GM18858 (cell line): ENCODE results near the gene SNCB.

ENCODE experiments used
- ATAC-seq: cut with Tn5 transposase; IDR thresholded peaks from one replicate; pipeline ENCODE4 v1.9.1; 2021; ENCODE audit not compliant: unreplicated experiment

The SNCB gene

DNA sequence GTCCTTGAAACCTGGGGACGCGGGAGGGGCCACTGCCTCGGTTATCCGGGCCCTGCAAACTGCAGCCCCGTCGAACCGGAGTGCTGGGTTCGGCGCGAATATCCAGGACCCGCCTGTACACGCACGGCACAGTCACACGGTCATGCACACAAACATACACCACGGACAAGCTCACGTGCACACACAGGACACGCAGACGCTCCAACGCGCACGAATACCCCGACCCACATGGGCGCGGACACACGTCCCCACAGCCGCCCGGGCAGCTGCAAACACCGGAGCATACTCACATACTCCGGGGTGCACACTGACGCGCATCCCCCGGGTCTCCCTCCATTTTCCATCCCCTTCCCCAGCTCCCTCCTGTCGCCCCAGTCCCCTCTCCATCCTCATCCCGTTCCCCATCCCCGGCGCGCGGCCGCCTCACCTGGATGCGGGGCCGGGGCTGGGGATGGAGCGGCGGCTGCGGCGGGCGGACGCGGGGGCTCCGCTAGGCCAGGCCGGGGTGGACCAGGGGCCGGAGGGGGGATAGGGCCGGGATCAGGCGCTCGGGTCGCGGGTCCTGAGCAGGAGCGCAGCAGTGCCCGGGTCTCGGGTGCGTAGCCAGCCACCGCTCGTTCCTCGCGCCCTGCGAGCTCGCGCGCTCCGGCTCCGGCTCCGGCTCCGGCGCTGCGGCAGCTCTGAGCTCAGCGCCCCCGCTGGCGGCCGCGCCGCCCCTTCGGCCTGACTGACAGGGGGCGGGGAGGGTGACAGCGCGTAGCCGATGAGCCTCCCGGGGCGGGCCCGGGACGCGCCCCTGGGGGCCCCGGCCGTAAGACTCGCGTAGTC, at the start of gene SNCB, which contains the start of gene EIF4E1B:
Gene SNCB (minus strand): TSS at position 682 of the 828 bp plus-strand sequence. CDS start 880 bp downstream, outside the sequence.
Gene EIF4E1B (plus strand): TSS at position 823 of the 828 bp plus-strand sequence. CDS start 12,113 bp downstream, outside the sequence.
- ATAC-seq, result no peak

DNA sequence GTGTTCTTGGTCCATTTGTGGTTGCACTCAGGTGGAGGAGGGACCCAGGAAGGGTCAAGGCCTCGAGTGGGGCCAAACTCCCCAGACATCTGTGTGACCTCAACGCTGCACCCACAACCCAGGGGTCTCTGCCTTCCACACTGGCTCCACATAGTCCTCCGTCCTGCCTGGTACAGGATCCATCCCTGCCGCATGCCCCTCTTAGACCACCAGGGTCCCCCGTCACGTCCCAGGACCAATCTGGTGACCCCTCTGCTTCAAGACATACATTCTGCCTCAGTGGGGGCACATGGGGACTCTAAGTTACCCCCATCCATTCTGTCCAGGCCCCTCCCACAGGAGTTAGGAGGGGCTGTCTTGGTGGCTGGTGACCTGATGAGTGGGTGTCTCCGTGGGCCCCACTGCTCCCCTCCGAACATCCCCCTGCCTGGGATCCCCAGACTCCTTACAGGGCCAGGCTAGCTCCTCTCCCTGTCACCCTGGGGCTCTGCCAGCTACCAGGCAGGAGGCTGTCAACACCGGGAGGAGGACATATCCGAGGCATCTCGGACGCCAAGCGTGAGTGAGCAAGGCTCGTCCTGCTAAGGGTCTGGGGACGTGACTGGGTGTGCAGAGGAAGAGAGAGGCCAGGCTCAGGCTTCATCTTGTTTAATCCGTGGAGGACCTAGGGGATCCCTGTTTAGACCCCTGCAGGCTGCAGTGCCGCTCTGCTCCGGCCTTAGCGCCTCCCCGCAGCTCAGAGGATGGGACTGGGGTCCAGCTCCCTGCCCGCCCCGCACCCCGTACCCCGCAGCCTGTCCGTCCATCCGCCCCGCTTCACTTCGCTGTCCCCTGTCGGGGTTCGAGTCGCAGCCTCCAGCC, 49.3 kb upstream of the SNCB start:
- no peak for ATAC-seq

DNA sequence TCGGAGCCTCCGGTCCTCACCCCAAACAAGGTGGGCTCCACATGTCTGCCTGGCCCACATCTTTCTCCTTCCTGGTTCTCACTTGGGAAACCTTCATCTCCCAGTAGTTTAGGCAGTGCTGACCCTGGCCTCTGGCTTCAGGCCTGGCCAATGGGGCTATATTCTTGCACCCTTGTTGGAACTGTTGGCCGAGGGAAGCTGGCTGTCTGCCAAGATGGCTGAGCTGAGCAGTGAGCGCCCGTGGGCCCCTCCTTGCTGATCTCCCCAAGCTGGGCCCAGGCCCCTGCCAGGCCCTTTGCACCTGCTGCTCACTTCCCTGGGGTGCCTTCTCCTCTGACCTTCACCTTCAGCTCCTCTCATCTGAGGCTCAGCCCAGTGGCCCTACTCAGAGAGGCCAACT, 48.2 kb upstream of the SNCB start:
- ATAC-seq, result no peak

DNA sequence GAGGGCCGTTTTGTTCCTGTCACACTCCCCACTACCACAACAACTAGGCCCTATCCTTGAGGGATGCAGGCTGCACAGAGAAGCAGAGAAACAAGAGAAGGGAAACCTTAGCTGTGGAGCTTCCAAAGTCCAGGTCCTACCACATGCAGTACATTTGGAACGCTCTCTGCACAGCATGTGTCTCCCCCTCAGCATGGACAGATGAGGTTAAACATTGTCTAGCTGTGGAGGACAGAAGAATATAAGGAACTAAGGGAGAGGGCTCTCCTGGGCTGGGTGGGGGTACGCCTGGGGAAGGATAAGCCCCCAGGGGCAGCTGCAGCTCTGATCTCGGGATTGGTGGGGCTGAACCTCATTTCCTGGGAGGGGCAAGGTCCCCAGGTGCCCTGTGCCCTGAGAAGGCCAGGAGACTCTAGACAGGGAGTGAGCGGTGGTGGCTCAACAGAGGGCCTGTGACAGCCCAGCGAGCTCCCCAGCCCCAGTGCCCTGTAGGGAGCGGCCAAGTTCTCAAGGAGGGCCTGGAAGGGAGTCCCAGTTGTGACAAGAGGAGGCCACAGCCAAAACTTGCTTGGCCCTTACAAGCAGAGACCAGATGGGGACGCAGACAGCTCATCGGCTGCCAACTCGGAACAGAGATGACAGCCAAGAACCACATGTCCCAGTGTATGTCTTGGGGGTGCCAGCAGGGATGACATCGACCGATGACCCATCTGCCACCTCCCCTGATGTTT, 47.0 kb upstream of the SNCB start:
- no peak for ATAC-seq

DNA sequence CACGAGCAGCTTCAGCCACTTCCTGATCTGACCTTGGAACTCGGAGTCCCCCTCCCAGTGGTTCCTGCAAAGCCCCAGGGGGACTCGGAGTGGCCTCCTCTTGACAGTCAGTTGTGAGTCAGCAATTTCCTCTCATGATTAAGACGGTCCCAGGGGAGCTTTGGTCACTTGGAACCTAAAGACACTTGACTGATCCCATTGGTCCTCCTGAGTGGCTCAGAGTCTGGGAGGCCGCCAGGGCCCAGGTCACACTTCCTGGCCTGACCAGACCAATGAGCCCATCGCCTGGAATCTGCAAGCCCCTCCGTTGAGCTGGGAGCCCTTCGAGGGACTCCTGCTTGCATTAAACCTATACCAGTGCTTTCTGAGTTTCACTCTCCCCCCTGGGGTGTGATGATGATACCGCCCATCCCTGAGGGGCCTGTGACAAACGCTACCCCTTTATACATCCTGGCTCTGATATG, 46.1 kb upstream of the SNCB start:
- ATAC-seq, result peak; percentile 55

DNA sequence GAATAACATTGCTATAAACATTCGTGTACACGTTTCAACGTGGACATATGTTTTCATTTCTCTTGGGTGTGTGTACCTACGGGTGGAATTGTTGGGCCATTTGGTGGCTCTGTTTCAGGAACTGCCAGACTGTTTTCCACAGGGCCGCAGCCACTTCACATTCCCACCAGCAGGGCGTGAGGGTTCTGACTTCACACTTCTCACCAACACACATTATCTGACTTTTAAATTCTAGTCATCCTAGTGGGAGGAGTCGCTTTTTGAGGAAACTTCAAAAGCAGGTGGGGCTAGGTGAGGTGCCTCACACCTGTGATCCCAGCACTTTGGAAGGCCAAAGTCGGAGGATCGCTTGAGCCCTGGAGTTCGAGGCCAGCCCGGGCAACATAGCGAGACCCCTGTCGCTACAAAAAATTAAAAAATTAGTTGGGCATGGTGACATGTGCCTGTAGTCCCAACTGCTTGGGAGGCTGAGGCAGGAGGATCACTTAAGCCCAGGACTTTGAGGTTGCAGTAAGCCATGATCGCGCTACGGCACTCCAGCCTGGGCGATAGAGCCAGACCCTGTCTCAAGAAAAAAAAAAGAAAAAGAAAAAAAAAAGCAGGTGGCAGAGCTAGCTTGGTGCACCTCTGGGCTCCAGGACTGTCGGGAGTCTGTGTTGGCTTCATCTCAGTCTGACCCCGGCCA, 45.5 kb upstream of the SNCB start:
- ATAC-seq, result no peak

DNA sequence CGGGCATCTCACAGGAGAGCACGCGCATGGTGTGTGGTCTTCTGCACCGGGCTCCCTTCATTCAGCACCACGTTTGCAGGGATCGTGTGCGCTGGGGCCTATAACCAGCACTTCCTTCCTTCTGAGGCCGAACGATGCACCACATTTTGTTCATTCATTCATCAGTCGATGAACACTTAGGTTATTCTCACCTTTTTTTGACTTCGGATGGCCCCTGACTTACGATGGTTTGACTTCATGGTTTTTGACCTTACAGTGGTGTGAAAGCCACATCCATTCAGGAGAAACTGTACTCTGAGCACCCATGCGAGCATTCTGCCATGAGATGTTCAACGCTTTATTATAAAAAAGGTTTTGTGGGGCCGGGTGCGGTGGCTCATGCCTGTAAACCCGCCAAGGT, 44.5 kb upstream of the SNCB start:
- no peak for ATAC-seq

DNA sequence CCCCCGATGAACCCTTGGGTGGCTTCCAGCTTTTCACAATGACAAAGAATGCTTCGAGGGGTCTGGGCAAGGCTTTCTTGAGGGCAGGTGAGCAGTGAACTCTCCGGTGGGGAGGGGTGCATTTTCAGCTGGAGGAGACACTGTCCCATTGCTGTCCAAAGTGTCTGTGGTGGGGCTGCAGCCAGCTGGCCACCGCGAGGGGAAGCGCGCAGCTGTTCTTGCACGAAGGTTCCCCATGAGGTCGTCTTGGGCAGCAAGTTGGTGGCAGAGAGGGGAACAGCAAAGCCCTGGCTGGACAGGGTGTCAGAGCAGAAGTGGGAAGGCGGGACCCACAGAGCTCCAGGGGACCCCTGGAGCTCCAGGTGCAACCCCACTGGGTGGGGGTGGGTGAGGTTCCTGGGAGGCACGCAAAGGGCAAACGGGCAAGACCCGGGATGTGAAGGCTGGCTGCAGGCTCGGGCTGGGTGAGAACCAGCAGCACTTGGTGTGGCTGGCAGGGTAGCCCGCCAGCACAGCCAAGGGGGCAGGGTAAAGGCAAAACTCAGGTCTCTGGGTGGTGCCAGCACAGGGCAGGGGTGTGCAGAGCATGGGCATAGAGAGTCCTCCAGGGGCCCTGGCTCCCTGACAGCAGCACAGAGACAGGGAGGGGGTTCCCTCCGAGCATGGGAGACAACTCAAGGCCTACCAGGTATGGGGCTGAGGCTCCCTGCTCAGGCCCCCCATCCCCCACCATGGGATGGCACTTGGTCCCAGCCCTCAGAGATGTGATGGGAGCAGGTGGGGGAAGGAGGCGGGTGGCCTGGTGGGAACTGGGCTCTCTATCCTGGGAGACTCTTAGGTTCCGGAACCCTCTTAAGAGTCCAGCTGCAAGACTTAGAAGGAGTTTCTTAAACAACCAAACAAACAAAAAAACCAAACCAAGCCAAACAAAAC, 43.6 kb upstream of the SNCB start:
- ATAC-seq, result no peak

DNA sequence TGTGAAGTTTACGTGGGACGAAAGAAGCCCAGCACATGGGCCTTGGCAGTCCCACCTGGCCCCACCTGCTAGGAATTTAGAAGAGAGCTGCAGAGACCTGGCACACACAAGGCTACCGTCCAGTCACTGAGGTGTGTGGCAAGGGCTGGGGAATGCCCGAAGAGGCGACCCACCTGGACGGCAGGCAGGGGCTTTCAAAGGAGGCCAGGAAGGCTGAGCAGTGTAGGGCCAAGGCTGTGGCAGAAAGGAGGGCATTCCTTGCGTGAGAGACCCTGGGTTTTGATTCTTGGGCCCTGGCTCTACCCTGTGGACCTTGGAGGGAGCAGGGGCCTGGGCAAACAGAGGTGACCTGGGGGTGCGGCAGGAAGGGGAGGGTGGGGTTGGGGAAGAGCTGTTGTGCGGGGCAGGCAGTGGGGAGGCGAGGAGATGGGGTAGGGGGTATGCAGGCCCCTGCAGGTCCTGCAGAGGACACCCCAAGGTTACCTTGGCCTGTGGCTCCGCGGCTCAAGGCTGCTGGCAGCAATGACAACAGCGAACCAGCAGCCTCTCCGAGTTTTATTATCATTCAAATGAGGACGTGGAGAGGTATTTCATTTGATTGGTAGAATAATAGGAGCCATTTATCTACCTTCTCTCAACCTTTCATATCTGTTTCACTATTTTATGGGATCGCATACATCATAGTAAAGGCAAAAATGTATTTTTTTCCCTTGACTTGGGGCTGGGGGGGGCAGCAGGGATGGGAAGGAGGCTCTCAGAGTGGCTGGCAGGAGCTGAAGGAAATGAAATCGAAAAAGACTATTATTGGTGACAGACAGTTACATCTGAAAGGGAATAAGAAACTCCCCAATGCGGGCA, 41.8 kb upstream of the SNCB start:
- ATAC-seq, result no peak

DNA sequence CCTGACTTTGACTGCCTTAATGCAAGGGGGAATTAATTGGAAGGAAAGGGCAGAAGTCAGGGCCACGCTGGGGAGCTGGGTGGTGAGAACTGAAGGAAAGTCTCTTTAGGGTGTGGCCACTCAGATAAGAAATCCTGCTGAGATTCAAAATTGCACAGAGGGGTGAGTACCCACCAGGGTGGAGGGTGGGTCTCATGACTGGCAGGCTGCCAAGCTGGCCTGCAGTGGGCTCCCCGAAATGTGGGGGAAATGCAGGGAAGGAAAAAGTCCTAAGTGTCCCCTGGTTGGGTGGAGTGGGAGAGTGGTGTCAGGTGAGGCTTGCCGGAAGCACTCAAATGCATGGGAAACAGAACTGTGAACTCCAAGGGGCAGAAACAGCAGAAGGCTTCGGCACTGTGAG, 41.1 kb upstream of the SNCB start:
- ATAC-seq, result no peak

DNA sequence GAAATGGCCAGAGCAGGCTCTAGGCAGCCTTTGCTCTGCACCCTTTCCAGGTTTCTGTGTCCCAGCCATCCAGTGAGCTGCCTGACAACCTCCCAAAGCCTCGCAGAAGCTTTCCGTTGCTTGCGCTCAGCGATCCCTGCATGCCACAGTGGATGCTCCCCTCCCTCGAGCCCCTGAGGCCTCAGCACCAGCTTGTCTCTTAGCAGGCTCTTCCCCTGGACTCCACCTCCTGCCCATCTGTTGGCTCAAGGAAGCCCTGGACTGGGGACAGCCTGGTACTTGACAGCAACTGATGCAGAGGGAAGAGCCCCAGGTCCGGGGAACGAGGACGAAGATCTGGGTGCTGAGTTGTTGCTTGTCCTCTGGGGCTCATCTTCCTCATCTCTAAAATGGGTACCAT, 40.1 kb upstream of the SNCB start:
- ATAC-seq, result no peak

DNA sequence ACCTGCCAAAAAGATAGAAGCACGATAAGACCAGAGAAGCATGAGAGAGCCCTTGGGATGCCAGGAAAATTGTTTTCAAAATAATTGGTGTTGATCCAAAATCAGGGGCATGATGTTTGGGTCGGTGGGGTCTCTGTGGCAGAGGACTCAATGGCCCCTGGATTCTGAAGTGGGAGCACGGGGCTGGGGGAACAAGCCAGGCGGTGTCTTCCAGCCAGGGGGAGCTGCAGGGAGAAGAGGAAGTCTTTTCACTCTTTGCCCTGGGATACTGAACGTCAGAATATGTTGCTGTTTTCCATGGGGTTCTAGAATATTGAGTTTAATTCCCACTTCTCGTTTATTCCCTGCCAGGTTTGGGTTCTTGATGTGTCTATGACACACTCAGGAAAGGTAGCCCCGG, 37.3 kb upstream of the SNCB start:
- no peak for ATAC-seq

DNA sequence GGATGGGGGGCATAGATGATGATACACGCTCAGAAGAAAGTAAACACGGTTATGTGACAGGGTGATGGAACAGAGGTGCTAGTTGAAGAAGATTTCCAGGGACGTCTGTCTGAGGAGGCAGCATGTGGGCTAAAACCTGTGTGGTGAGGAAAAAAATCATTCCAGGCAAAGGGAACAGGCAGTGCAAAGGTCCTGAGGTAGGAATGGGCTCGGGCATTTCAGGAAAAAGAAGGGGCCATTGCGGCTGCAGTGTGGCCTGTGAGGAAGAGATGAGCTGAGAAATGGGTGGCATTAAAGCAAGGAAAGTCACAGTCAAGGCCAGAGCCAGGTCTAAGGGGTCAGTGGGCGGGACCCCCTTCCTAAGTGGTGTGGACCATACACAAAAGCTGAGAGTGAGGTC, 35.2 kb upstream of the SNCB start:
- ATAC-seq, result no peak

DNA sequence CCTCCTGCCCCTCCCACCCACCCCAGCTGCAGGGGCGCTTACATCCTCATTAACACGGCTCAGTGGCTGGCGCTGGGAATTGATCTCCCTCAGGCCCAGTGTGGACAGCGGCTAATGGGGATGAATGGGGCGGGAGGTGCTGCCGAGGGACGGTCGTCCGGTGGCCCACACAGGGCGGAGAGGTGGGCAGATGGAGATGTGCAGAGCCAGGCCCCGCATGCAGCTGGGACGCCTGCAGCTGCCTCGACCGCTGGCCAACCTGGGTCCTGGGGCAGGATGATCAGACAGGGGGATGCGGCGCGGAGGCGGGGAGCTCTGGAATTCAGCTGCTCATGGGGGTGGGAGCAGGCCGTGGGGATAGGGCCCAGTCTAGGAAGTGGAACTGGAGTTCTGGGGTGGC, 34.6 kb upstream of the SNCB start:
- ATAC-seq, result no peak

DNA sequence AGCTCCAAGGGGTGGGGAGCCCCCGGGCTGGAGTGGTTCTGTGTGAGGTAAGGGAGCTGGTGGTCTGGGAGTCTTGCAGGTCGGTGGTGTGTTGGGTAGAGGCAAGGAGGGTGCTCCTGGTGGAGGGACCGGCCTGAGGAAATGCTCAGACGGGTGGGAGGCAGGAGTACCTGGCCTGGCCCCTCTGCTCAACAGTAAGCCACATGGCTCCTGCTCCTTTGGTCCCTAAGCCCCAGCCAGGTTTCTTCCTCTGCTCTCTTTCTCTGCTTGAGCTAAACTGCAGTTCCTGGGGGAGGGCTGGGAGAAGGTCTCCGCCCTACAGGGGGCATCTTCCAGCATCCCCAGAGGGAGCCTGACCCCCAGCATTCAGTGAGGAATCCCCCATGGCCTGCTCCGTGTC, 34.1 kb upstream of the SNCB start:
- no peak for ATAC-seq

DNA sequence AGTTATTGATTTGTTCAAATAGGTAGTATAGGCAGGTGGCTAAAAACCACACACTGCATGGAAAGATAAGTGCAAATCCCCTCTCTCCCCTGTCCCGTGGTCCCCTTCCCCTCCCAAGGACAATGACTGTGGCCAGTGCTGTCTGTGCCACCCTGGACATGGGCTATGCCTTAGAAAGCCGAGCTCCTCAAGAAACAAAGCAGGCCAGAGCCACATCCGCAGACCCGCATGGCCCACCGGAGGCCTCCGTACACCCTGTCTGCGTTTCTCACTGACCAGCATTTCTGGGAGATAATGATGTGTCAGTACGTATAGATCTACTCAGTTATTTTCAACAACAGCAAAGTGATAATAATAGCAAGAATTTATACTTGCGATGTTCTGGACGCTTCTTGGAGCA, 33.2 kb upstream of the SNCB start:
- no peak for ATAC-seq

DNA sequence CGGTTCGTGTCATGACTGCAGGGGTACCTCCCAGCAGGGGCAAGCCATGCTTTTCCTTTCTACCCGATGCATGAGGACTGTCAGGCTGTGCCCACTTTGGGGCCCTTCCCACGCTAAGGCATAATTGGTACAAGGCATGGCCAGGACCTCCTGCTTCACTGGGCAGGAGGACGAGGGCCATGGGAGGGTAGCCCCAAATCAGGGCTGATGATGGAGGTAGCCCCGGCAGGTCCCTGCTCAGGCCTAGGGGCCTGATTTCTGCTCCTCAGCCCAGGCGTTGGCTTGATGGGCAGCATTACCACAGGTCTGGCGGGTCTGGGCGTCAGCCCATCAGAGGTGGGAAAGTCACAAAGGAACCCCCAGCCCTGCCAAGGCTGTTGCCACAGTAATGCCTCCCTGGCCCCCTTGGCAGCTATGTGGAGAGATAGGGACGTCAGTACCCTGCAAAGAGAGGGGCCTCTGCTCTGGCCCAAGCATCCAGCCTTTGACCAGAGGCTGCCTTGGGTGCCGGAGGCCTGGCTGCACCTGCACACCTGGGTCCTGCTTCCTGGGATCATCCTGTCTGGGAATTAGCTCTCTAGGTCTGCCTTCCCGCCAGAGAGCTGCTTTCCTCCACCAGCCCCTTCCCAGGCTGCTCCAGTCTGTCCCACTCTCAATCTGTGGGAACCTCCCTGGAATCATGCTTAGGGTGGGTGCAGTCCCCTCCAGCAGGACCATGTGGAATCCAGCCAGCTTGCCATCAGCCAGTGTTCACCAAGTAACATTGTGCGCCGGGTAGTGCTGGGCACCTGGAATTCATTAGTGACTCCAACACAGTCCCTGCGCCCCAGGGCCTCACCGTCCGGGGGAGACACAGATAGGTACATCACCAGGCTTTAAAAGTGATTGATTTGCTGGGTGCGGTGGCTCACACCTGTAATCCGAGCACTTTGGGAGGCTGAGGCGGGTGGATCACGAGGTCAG, 32.3 kb upstream of the SNCB start:
- ATAC-seq, result no peak

DNA sequence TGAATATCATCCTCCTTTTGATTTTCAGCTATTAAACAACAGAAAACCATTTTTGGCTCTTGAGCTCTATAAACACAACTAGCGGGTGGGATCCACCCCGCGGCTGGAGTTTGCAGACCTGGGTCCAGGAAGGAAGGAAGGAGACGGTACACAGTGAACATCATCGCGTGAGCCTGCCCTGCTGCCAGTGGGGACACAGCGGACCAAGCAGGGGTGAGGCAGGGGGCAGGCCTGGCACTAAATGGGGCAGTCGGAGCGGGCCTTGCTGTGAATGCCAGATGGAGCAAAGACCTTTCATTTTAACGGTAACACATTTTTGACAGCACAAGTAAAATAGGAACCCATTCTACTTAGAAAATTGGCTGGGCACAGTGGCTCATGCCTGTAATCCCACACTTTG, 31.3 kb upstream of the SNCB start:
- ATAC-seq, result no peak
